ENCODE data around the gene DCC.

Gene DCC

DNA sequence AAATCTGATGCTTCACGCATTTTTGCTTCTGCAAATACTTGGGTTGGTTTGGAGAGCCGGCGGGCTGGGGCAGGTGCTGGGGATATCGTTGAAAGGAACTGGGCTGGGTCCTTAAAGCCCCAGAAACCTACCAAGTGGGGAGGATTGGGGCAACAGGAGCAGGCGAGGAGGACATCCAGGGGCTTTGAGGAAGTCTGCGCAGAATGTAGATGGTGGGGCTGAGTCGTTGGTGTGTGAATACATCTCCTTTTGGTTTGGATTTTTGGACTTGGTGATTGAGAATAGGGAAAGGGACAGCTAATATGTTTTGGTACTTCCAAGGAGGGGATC is 1.1 kb downstream of the DCC start:
- H3K4me3 ChIP-seq (replicated peaks; ENCODE audit: low read depth, low read length): no peak overlapping the region
- no peak for DNase-seq (ENCODE audit: extremely low read depth, low read depth)

DNA sequence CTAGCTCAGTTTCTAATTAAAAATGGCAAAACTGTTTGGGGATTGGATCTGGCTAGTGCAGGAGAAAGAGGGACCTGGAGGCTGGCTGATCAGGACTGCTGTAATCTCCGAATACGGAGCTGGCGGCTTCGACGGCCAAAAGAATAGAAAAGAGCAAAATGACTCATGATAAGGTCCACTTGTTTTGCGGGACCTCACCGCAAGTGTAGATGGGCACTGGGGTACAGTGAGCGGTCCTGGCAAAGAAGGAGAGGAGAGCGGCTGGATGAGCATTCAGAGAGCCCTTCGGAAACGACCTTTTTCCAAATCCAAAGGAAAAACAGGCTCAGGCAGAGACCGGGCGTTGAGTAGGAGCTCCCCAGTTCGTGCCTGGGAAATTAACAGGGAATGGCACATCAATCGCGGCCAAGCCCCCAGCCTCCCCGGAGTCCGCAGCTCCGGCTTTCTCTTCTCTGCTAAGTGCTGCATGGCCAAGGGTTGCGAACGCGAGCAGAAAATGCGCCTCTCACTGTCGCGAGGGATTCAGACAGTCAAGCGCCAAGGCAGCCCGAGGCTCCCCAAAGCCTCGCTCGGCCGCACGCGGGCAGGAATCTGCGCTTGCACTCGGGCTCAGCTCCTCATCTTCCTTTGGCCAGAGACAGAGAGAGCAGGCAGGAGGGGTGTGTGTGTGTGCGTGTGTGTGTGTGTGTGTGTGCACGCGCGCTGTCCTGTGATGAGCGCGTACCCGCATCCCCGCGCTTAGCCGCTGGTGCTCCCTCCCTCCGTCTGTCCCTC is 1.8 kb downstream of the DCC start:
- H3K4me3 ChIP-seq (replicated peaks; ENCODE audit: low read depth, low read length): no peak overlapping the region
- TF ChIP-seq, protein P1, sequence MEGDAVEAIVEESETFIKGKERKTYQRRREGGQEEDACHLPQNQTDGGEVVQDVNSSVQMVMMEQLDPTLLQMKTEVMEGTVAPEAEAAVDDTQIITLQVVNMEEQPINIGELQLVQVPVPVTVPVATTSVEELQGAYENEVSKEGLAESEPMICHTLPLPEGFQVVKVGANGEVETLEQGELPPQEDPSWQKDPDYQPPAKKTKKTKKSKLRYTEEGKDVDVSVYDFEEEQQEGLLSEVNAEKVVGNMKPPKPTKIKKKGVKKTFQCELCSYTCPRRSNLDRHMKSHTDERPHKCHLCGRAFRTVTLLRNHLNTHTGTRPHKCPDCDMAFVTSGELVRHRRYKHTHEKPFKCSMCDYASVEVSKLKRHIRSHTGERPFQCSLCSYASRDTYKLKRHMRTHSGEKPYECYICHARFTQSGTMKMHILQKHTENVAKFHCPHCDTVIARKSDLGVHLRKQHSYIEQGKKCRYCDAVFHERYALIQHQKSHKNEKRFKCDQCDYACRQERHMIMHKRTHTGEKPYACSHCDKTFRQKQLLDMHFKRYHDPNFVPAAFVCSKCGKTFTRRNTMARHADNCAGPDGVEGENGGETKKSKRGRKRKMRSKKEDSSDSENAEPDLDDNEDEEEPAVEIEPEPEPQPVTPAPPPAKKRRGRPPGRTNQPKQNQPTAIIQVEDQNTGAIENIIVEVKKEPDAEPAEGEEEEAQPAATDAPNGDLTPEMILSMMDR (IDR thresholded peaks at IDR 0.05; ENCODE audit: low read depth, low read length, missing control alignments): no peak
- DNase-seq (ENCODE audit: extremely low read depth, low read depth): no peak

More for the DNA sequence above, 1.1 kb downstream of the DCC start:
- TF ChIP-seq, protein P1 (IDR thresholded peaks at IDR 0.05; ENCODE audit: low read depth, low read length, missing control alignments): no peak

- TF ChIP-seq, protein P1 (IDR thresholded peaks at IDR 0.05; ENCODE audit: low read depth, low read length, missing control alignments): no peak
- DNase-seq (ENCODE audit: extremely low read depth, low read depth): no peak
- H3K4me3 ChIP-seq (replicated peaks; ENCODE audit: low read depth, low read length): no peak overlapping the region
Measured at GRCh38 chr18:52342456-52342855, 2.5 kb downstream of the DCC start.

- TF ChIP-seq, protein P1 (IDR thresholded peaks at IDR 0.05; ENCODE audit: low read depth, low read length, missing control alignments): no peak
- DNase-seq (ENCODE audit: extremely low read depth, low read depth): no peak
- no peak overlapping the region for H3K4me3 ChIP-seq (replicated peaks; ENCODE audit: low read depth, low read length)
Measured at GRCh38 chr18:52343138-52343537, 3.1 kb downstream of the DCC start.

GRCh38 chr18:52343731-52344340 is 3.8 kb downstream of the DCC start:
- H3K4me3 ChIP-seq (replicated peaks; ENCODE audit: low read depth, low read length): no peak overlapping the region
- TF ChIP-seq, protein P1 (IDR thresholded peaks at IDR 0.05; ENCODE audit: low read depth, low read length, missing control alignments): no peak
- DNase-seq (ENCODE audit: extremely low read depth, low read depth): no peak

- TF ChIP-seq, protein P1 (IDR thresholded peaks at IDR 0.05; ENCODE audit: low read depth, low read length, missing control alignments): no peak
- H3K4me3 ChIP-seq (replicated peaks; ENCODE audit: low read depth, low read length): no peak overlapping the region
- DNase-seq (ENCODE audit: extremely low read depth, low read depth): no peak
Measured at GRCh38 chr18:52344881-52345280, 4.9 kb downstream of the DCC start.

Data from HFF-Myc (cell line).